Suprapubic skin (tissue), 4 donors: Measurements from ENCODE around the gene DNAJC5. TPM values are rescaled to one million over a fixed set of nuclear protein-coding genes. Genes with fewer than 3 reads are reported as not detected.

Experiments
- DNase-seq, 2 donors: peaks; one replicate each; pipeline ENCODE4 v3.0.0-alpha.2; 2019; ENCODE audit warnings: low spot score in 2 of 2
- H3K27ac ChIP-seq: fragments of 200-600 bp; sonication (generic); one replicate; pipeline ENCODE4 v1.5.1; 2019
- H3K27me3 ChIP-seq: fragments of 200-600 bp; sonication (generic); one replicate; pipeline ENCODE4 v1.5.1; 2019
- H3K36me3 ChIP-seq: fragments of 200-600 bp; sonication (generic); one replicate; pipeline ENCODE4 v1.5.1; 2019
- H3K4me1 ChIP-seq: fragments of 200-600 bp; sonication (generic); one replicate; pipeline ENCODE4 v1.5.1; 2019
- H3K4me3 ChIP-seq: fragments of 200-600 bp; sonication (generic); one replicate; pipeline ENCODE4 v1.5.1; 2019; ENCODE audit warnings: mild to moderate bottlenecking
- H3K9me3 ChIP-seq: fragments of 200-600 bp; sonication (generic); one replicate; pipeline ENCODE4 v1.5.1; 2019
- CTCF ChIP-seq, 2 donors: fragments of 200-600 bp in 1 of 2; fragments of 450-650 bp in 1 of 2; sonication (generic) in 1 of 2; IDR thresholded peaks; one replicate each; pipeline ENCODE4 v1.5.1; 2016 to 2019; ENCODE audit warnings: antibody characterized with exemption in 2 of 2, mild to moderate bottlenecking in 1 of 2, moderate library complexity in 1 of 2
- EP300 ChIP-seq: sonication (generic); formaldehyde crosslinking; IDR thresholded peaks from one replicate; pipeline ENCODE4 v1.6.1; 2017; ENCODE audit warnings: antibody characterized with exemption
- POLR2A ChIP-seq, 2 donors: fragments of 450-650 bp; IDR thresholded peaks; one replicate each; pipeline ENCODE4 v1.6.1; 2017; ENCODE audit warnings: antibody characterized with exemption in 2 of 2, mild to moderate bottlenecking in 2 of 2, moderate library complexity in 2 of 2
- POLR2AphosphoS5 ChIP-seq, 3 donors: sonication (generic); formaldehyde crosslinking; IDR thresholded peaks; one replicate each; pipeline ENCODE4 v1.6.1; 2017; ENCODE audit warnings: antibody characterized with exemption in 3 of 3
- WGBS: methylation state at CpG from one replicate; pipeline ENCODE4 v1.1.5; 2018; 5-methylcytosine and 5-hydroxymethylcytosine counted together
- total RNA-seq, 4 donors: library from RNA; depleted of rRNA; stranded (reverse); fragments of >200 nt; gene quantifications; one replicate each; pipeline ENCODE4 v1.1.0, GENCODE V29; 2016

DNAJC5 gene
- total RNA-seq, 4 donors from 2014 or later: 36.4 to 62.0 (median 53.7) TPM

GRCh38 chr20:63943808-63944077, 48.8 kb downstream of the DNAJC5 start:
- H3K4me1 ChIP-seq: peaks cover 41% of the 10 kb centered on the region
- WGBS: no CpG with 5 or more reads among the region's 3 CpGs

GRCh38 chr20:63944078-63944941, 49.4 kb downstream of the DNAJC5 start:
- H3K27me3 ChIP-seq: no peaks in the 10 kb centered on the region
- DNase-seq: no peak
- H3K9me3 ChIP-seq: no peaks in the 10 kb centered on the region
- no peak overlapping the region for H3K27ac ChIP-seq
- WGBS: 91% methylated on average over 23 of the region's 35 CpGs
- H3K4me3 ChIP-seq: no peak overlapping the region
- no peak for TF ChIP-seq POLR2AphosphoS5 (IDR thresholded peaks at IDR 0.05)
- no peak for TF ChIP-seq EP300
- TF ChIP-seq POLR2A (IDR thresholded peaks at IDR 0.05): no peak
- TF ChIP-seq CTCF (IDR thresholded peaks at IDR 0.05): no peak
- peaks cover 57% of the 10 kb centered on the region for H3K36me3 ChIP-seq
- H3K4me1 ChIP-seq: peaks cover 47% of the 10 kb centered on the region

More at GRCh38 chr20:63943808-63944077, 48.8 kb downstream of the DNAJC5 start:
- TF ChIP-seq POLR2A (IDR thresholded peaks at IDR 0.05) (no peak), POLR2AphosphoS5 (IDR thresholded peaks at IDR 0.05) (no peak), EP300 (no peak), CTCF (IDR thresholded peaks at IDR 0.05) (no peak)
- no peak overlapping the region for H3K27ac ChIP-seq
- DNase-seq: no peak
- H3K4me3 ChIP-seq: no peak overlapping the region
- H3K9me3 ChIP-seq: no peaks in the 10 kb centered on the region
- peaks cover 63% of the 10 kb centered on the region for H3K36me3 ChIP-seq
- H3K27me3 ChIP-seq: no peaks in the 10 kb centered on the region

GRCh38 chr20:63945031-63945658, 50.2 kb downstream of the DNAJC5 start:
- H3K36me3 ChIP-seq: peaks cover 50% of the 10 kb centered on the region
- H3K9me3 ChIP-seq: no peaks in the 10 kb centered on the region
- no peaks in the 10 kb centered on the region for H3K27me3 ChIP-seq
- H3K4me3 ChIP-seq: no peak overlapping the region
- 97% methylated on average over 3 of the region's 17 CpGs for WGBS
- TF ChIP-seq CTCF (IDR thresholded peaks at IDR 0.05) (no peak), POLR2AphosphoS5 (IDR thresholded peaks at IDR 0.05) (no peak), EP300 (no peak), POLR2A (IDR thresholded peaks at IDR 0.05) (no peak)
- peaks cover 55% of the 10 kb centered on the region for H3K4me1 ChIP-seq
- H3K27ac ChIP-seq: no peak overlapping the region
- DNase-seq: no peak

- no peak overlapping the region for H3K4me3 ChIP-seq
- peaks cover 63% of the 10 kb centered on the region for H3K4me1 ChIP-seq
- DNase-seq: no peak
- H3K36me3 ChIP-seq: peaks cover 39% of the 10 kb centered on the region
- no peak for TF ChIP-seq POLR2AphosphoS5 (IDR thresholded peaks at IDR 0.05)
- TF ChIP-seq EP300: no peak
- TF ChIP-seq CTCF (IDR thresholded peaks at IDR 0.05): no peak
- no peak for TF ChIP-seq POLR2A (IDR thresholded peaks at IDR 0.05)
- H3K27me3 ChIP-seq: no peaks in the 10 kb centered on the region
- no peaks in the 10 kb centered on the region for H3K9me3 ChIP-seq
- no peak overlapping the region for H3K27ac ChIP-seq
- 92% methylated on average over 16 of the region's 39 CpGs for WGBS
Measured at GRCh38 chr20:63945921-63946920, 51.3 kb downstream of the DNAJC5 start.
